GM18870 (cell line): ENCODE measurements around the gene PHC2.

Experiments used
- ATAC-seq: cut with Tn5 transposase; IDR thresholded peaks from one replicate; pipeline ENCODE4 v1.9.1; 2021; ENCODE audit warnings: moderate library complexity; ENCODE audit not compliant: unreplicated experiment

Gene PHC2

GRCh38 chr1:33430692-33431593 lies at the start of gene PHC2:
TSS of gene PHC2 (minus strand) at chr1:33431095. CDS start at chr1:33375539, 55,556 bp downstream.
- ATAC-seq = no peak

GRCh38 chr1:33477451-33477850 lies 46.6 kb upstream of the PHC2 start:
- no peak for ATAC-seq

GRCh38 chr1:33473900-33474299 lies 43.0 kb upstream of the PHC2 start:
- ATAC-seq = no peak

- peak; percentile 90 for ATAC-seq
Observed at GRCh38 chr1:33472269-33472980, 41.5 kb upstream of the PHC2 start, which contains the start of gene ZSCAN20. TSS of gene ZSCAN20 (plus strand) at chr1:33472645. CDS start at chr1:33479289, 6,644 bp downstream.

GRCh38 chr1:33471416-33471815 lies 40.5 kb upstream of the PHC2 start:
- no peak for ATAC-seq

GRCh38 chr1:33470495-33471012 lies 39.7 kb upstream of the PHC2 start:
- no peak for ATAC-seq

- no peak for ATAC-seq
Observed at GRCh38 chr1:33469691-33470090, 38.8 kb upstream of the PHC2 start.

- ATAC-seq = no peak
Observed at GRCh38 chr1:33468967-33469366, 38.1 kb upstream of the PHC2 start.

GRCh38 chr1:33468531-33468930 lies 37.6 kb upstream of the PHC2 start:
- no peak for ATAC-seq

GRCh38 chr1:33468011-33468410 lies 37.1 kb upstream of the PHC2 start:
- no peak for ATAC-seq

- ATAC-seq = no peak
Observed at GRCh38 chr1:33466159-33466558, 35.3 kb upstream of the PHC2 start.

- ATAC-seq = no peak
Observed at GRCh38 chr1:33465316-33465715, 34.4 kb upstream of the PHC2 start.

GRCh38 chr1:33464552-33464951 lies 33.7 kb upstream of the PHC2 start:
- no peak for ATAC-seq

- no peak for ATAC-seq
Observed at GRCh38 chr1:33462405-33463164, 31.7 kb upstream of the PHC2 start.

GRCh38 chr1:33460947-33461629 lies 30.2 kb upstream of the PHC2 start:
- no peak for ATAC-seq

- ATAC-seq = no peak
Observed at GRCh38 chr1:33460144-33460543, 29.2 kb upstream of the PHC2 start.

- ATAC-seq = no peak
Observed at GRCh38 chr1:33459691-33460090, 28.8 kb upstream of the PHC2 start.

- no peak for ATAC-seq
Observed at GRCh38 chr1:33456502-33456886, 25.6 kb upstream of the PHC2 start.

- ATAC-seq = no peak
Observed at GRCh38 chr1:33455539-33456501, 24.9 kb upstream of the PHC2 start.
